ENCODE measurements around the gene LMX1B. TPM values are rescaled to one million over a fixed set of nuclear protein-coding genes. Genes with fewer than 3 reads are reported as not detected.

Gene LMX1B
- total RNA-seq, 1 experiment from 2014 or later: 11.3 TPM

GRCh38 chr9:126695701-126696400, 82.1 kb downstream of the LMX1B start:
- TF ChIP-seq EZH2phosphoT487 (IDR thresholded peaks at IDR 0.05; ENCODE audit: borderline replicate concordance): no peak
- no peak for TF ChIP-seq FOSL1 (IDR thresholded peaks at IDR 0.05; ENCODE audit: low read depth)
- TF ChIP-seq POLR2A (IDR thresholded peaks at IDR 0.05; ENCODE audit: borderline replicate concordance, extremely low read depth, insufficient read depth, insufficient read length): no peak
- no peak for TF ChIP-seq TCF7L2 (IDR thresholded peaks at IDR 0.05; ENCODE audit: borderline replicate concordance, extremely low read depth, insufficient read depth, insufficient read length)
- BruUV-seq (replicated peaks): no TSS peak

GRCh38 chr9:126696401-126697145, 82.8 kb downstream of the LMX1B start:
- H3K4me3 ChIP-seq (replicated peaks in 1 of 2; ENCODE audit: low read depth in 1 of 2, low read length in 2 of 2): no peak overlapping the region
- H4K20me1 ChIP-seq (ENCODE audit: insufficient read depth): no peaks in the 10 kb centered on the region
- no peaks in the 10 kb centered on the region for H3K27me3 ChIP-seq (ENCODE audit: insufficient read depth, low read length)
- H3K9ac ChIP-seq (ENCODE audit: low read length): no peak overlapping the region
- H3K27ac ChIP-seq (ENCODE audit: low read depth, low read length): no peak overlapping the region
- RAD21 ChIA-PET (ENCODE audit: low non-redundant PET in 1 of 2, low total read pairs in 2 of 2, uncharacterized antibody in 2 of 2, unreplicated experiment in 2 of 2): no interaction called here
- no peaks in the 10 kb centered on the region for H3K4me1 ChIP-seq (ENCODE audit: control insufficient read depth in 1 of 2, insufficient read depth in 2 of 2, low read length in 2 of 2)
- H3K36me3 ChIP-seq (ENCODE audit: control insufficient read depth in 1 of 2, insufficient read depth in 2 of 2, low read length in 2 of 2): no peaks in the 10 kb centered on the region
- H3K79me2 ChIP-seq (ENCODE audit: insufficient read depth, low read length): no peaks in the 10 kb centered on the region
- CTCF ChIA-PET: interaction anchor here (1.4 kb wide), 1 partner anchor 10 kb away, joined by 3 read pairs; no protein-coding TSS in a partner anchor
- H2AFZ ChIP-seq (ENCODE audit: low read depth, low read length, poor library complexity, severe bottlenecking): no peak overlapping the region
- DNase-seq (ENCODE audit: low read depth, low spot score) (no peak), ATAC-seq (no peak)
- H3K9me3 ChIP-seq (ENCODE audit: control insufficient read depth in 1 of 2, insufficient read depth in 1 of 2, low read depth in 1 of 2, low read length in 2 of 2): no peaks in the 10 kb centered on the region
- intact Hi-C loops (cut with micrococcal nuclease): no loop called here
- no TSS peak for BruUV-seq (replicated peaks)
- no peaks in the 10 kb centered on the region for H3K9me2 ChIP-seq (ENCODE audit: insufficient read depth)
- POLR2A ChIA-PET: no interaction called here
- H3K4me2 ChIP-seq (ENCODE audit: low read length): no peak overlapping the region
- TF ChIP-seq MAX (IDR thresholded peaks at IDR 0.05): no peak
- TF ChIP-seq ZFX (IDR thresholded peaks at IDR 0.05): no peak
- no peak for TF ChIP-seq FOSL1 (IDR thresholded peaks at IDR 0.05; ENCODE audit: low read depth)
- TF ChIP-seq SRF (IDR thresholded peaks at IDR 0.05; ENCODE audit: low read depth): no peak
- no peak for TF ChIP-seq YY1 (IDR thresholded peaks at IDR 0.05; ENCODE audit: extremely low read depth, insufficient replicate concordance, low read depth, low read length)
- TF ChIP-seq CTCF (IDR thresholded peaks at IDR 0.05 in 2 of 3, conservative IDR thresholded peaks at IDR 0.05 in 1 of 3; ENCODE audit: borderline replicate concordance in 1 of 3, insufficient read depth in 1 of 3, low read depth in 2 of 3, low read length in 2 of 3): no peak
- no peak for TF ChIP-seq EZH2 (IDR thresholded peaks at IDR 0.05)
- no peak for TF ChIP-seq ZNF274 (IDR thresholded peaks at IDR 0.05; ENCODE audit: low read depth, low read length)
- no peak for TF ChIP-seq EGR1 (IDR thresholded peaks at IDR 0.05; ENCODE audit: low read depth)
- TF ChIP-seq TCF7L2 (IDR thresholded peaks at IDR 0.05; ENCODE audit: borderline replicate concordance, extremely low read depth, insufficient read depth, insufficient read length): no peak
- TF ChIP-seq CEBPB (IDR thresholded peaks at IDR 0.05; ENCODE audit: low read depth): no peak
- no peak for TF ChIP-seq POLR2A (IDR thresholded peaks at IDR 0.05; ENCODE audit: borderline replicate concordance, extremely low read depth, insufficient read depth, insufficient read length)

More at GRCh38 chr9:126695701-126696400, 82.1 kb downstream of the LMX1B start:
- no peak overlapping the region for H2AFZ ChIP-seq (ENCODE audit: low read depth, low read length, poor library complexity, severe bottlenecking)
- intact Hi-C loops (cut with micrococcal nuclease): no loop called here
- ChIA-PET RAD21 (ENCODE audit: low non-redundant PET in 1 of 2, low total read pairs in 2 of 2, uncharacterized antibody in 2 of 2, unreplicated experiment in 2 of 2) (no interaction called here), POLR2A (no interaction called here), CTCF (interaction anchor here (2.4 kb wide), 1 partner anchor 10 kb away, joined by 20 read pairs; no protein-coding TSS in a partner anchor)
- no peak overlapping the region for H3K27ac ChIP-seq (ENCODE audit: low read depth, low read length)
- no peak overlapping the region for H3K4me2 ChIP-seq (ENCODE audit: low read length)
- no peaks in the 10 kb centered on the region for H4K20me1 ChIP-seq (ENCODE audit: insufficient read depth)
- ATAC-seq: no peak
- no peaks in the 10 kb centered on the region for H3K4me1 ChIP-seq (ENCODE audit: control insufficient read depth in 1 of 2, insufficient read depth in 2 of 2, low read length in 2 of 2)
- H3K79me2 ChIP-seq (ENCODE audit: insufficient read depth, low read length): no peaks in the 10 kb centered on the region
- no peak overlapping the region for H3K4me3 ChIP-seq (replicated peaks in 1 of 2; ENCODE audit: low read depth in 1 of 2, low read length in 2 of 2)
- DNase-seq (ENCODE audit: low read depth, low spot score): no peak
- no peaks in the 10 kb centered on the region for H3K9me3 ChIP-seq (ENCODE audit: control insufficient read depth in 1 of 2, insufficient read depth in 1 of 2, low read depth in 1 of 2, low read length in 2 of 2)
- no peaks in the 10 kb centered on the region for H3K27me3 ChIP-seq (ENCODE audit: insufficient read depth, low read length)
- H3K9ac ChIP-seq (ENCODE audit: low read length): no peak overlapping the region
- no peaks in the 10 kb centered on the region for H3K36me3 ChIP-seq (ENCODE audit: control insufficient read depth in 1 of 2, insufficient read depth in 2 of 2, low read length in 2 of 2)
- no peaks in the 10 kb centered on the region for H3K9me2 ChIP-seq (ENCODE audit: insufficient read depth)

Measured in HCT116 (cell line).